Activated CD4-positive, CD25-positive, alpha-beta regulatory T cell treated with anti-CD3 and anti-CD28 coated beads, Interleukin-2, amount 50 U/mL, for 24 hours (primary cell): ENCODE measurements around the gene GOLGA6A.
"Not testable (repeated sequence)": the region's sequence is repeated elsewhere in the genome, so short reads cannot be mapped to it uniquely, and the experiment has no call there.

Experiments
- ATAC-seq, 2 donors: fragments of 150-1000 bp; cut with Tn5 transposase; one replicate each; pipeline ENCODE4 v1.10.0; 2021; ENCODE audit warnings: mild to moderate bottlenecking in 1 of 2, moderate library complexity in 1 of 2

Gene GOLGA6A

GRCh38 chr15:74052271-74053260 is 29.8 kb downstream of the GOLGA6A start:
- not testable (repeated sequence) for ATAC-seq

- ATAC-seq, result no peak
These were observed 31.7 kb downstream of the GOLGA6A start for GRCh38 chr15:74050556-74051234.

DNA sequence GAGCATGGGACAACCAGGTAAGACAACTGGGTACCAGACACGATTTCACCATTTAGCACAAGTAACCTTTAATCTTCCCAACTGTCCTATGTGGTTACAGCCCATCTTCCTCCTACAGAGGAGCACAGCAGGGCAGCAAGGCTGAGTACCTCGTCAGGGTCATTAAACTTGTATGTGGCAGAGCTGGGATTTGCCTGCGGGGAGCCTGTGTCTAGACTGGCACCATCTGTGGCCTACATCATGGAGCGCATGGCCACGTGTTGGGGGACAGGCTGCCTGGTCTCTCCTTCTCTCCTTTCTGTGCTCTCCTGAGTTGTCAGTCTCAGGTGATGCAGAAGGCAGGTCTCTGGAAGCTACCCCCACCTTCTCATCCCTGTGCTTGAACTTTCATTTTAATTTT is 32.2 kb downstream of the GOLGA6A start:
- no peak for ATAC-seq

GRCh38 chr15:74046275-74046674 is 36.1 kb downstream of the GOLGA6A start:
- ATAC-seq, result no peak

GRCh38 chr15:74045636-74046274 is 36.6 kb downstream of the GOLGA6A start:
- no peak for ATAC-seq

DNA sequence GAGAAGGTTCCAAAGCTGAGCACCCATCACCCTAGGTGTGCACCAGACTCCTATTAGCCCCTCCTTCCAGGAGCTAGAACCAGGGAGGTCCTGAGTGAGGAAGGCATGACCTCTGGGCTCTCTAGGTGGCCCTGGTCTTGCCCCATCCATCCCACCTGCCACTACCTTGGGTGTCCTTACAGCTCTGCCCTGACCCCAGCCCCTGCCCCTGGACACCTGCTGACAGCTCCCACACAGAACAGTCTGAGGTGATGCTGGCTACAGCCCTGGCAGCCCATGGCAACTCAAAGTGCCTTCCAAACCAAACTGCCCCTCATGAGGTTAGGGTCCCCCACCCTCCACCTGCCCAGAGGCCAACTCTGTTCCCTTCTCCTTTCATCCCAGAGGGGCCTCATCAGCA is 37.2 kb downstream of the GOLGA6A start:
- ATAC-seq, result no peak

- ATAC-seq, result no peak
These were observed 37.9 kb downstream of the GOLGA6A start for GRCh38 chr15:74044267-74045110.

- no peak for ATAC-seq
These were observed 38.7 kb downstream of the GOLGA6A start for GRCh38 chr15:74043425-74044266.

DNA sequence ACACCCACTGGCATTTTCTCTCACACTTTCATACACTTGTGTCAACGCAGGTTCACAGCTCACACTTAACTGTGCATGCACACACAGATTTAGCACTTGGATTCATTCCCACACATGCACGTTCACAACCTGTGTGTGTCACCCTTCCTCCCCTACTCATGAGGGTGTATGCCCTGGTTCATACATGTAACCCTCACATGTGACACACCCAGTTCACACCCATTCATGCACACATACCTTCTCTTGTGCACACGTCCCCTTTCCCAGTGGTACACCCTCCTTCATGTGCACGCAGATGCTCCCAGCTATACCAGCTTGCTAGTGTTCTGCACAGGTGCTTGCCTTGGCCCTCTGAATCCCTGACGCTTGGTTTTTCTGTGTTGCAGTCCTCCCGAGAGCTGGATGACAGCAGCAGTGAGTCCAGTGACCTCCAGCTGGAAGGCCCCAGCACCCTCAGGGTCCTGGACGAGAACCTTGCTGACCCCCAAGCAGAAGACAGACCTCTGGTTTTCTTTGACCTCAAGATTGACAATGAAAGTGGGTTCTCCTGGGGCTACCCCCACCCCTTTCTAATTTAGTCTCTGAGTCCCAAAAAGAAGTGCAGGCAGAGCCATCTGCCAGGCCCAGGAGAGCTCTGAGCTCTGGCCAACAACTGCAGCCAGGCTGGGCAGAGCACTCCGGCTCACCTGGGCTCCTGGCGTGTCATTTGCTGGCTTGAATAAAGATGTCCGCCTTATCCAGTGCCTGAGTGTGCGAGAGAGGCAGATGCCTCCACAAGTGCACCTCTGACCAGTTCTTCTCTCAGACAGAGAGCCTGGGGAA is 39.5 kb downstream of the GOLGA6A start:
- no peak for ATAC-seq

DNA sequence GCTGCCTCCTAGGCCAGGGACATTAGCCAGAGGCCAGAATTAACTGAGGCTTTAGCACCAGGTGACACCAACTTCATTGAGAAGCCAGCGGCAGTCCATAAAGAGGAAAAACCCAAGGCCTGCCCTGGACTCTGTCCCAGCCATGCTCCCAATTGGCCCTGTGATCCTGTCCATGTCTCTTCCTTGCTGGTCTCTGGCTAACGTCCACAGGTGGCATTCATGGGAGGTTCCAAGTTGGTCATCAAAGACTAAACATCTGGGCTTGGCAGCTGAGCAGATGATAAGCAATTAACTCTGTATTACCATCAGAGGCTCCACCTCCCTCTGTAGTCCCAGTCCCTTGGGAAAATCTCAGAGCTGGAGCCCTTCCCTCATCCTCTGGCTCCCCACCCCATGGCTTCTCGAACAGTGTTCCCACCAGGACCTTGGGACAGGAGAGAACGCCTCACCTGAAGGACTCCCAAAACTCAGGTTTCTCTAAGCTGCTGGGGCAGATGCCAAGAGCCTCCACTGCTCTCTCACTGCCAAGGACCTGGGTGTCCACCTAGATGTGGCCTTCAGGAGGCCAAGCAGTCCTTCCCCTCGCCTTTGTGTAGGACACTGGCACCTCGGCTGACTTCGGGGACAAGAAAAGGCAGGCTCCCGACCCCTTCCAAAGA is 40.4 kb downstream of the GOLGA6A start:
- no peak for ATAC-seq

GRCh38 chr15:74041311-74041756 is 41.0 kb downstream of the GOLGA6A start:
- ATAC-seq, result no peak

DNA sequence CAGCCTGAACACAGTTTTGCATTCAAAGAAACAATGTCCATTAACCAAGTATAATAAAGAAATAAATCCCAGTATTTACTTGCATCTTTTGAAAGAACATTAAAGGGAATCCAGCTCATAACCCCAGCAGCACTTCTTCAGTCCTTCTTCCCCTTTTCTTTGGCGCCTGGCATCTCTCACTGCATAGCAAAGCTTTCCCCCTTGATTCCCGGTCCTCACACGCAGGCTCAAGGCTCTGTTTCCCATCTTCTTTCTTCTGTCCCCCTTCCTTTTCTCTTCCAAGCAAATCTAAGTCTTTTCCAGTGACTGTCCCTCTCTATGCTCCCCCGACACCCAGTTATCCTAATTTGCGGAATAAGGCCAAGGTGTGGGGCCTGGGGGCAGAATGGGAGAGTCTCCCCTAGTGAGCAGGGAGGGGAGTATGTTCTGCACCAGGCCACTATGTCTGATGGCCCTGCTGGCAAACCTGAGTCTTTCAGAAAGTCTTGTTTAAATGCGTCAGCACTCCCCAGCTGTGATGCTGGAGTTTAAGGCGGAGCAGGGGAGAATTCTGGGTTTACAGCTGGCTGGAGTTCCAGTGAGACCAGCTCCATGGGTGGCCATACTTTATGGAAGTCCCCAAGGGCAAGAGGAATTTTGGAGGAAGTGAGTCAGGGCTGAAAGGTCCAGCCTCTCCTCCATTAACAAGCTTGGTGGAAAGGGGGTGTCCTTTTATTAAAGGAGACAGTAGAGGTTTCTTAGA is 42.1 kb downstream of the GOLGA6A start:
- no peak for ATAC-seq

DNA sequence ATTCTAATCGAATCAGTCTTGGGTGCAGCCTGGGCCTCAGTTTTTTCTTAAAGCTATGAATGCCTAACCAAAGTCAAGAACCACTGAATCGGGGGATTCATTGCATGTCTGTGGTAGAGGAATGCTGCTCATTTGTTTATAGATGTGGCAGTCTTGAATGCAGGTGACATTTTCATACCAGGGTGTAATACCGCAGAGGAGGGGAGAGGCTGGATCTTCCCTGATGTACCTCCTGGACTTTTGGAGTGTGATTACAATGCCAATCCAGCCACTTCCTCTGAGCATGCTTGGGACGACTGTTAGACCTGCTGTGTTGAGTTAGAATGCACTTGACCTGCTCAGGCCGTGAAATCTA is 42.7 kb downstream of the GOLGA6A start:
- no peak for ATAC-seq

GRCh38 chr15:74038707-74039655 is 43.4 kb downstream of the GOLGA6A start:
- no peak for ATAC-seq

- ATAC-seq, result no peak
These were observed 44.9 kb downstream of the GOLGA6A start for GRCh38 chr15:74037171-74038117.

DNA sequence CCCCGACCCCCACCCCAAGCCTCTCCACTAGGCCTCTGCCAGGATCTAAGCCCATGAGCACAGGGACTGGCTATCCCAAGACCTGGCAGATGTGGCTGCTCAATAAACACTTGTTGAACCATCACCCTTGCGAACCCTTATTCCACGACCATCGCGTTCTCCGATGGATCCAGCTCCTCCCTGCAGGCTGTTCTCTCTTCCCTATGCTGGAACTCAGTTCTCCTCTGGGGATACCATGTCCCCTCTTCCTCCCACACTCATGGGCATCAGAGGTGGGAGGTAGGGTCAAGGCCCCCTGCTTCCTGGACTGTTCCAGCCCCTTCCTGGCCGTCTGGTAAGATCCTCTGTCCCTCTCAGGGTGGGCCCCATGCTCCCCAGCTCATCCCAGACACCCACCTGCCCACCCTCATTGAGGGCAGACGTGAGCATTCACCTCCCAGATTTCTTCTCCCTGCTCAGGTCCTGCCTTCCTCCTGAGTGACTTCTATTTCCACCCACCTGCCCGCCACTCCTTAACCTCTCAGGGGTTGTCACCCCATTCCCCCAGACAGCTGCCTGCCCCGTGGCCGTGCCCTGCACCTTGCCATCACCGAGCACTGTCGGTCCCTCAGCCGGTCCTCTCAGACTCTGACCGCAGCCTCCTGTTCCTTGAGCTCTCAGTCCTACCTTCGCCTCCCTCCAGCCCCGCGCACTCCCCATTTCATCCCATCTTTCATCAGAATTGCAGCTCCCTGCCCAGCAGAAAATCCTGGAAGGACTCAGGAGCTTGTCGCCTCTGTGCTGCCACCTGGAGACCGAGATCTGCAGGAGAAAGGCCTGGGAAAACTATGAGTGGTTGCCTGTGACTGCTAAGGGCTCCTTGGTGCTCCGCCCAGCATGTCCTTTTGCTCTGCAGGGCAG is 45.8 kb downstream of the GOLGA6A start:
- ATAC-seq, result no peak
